ENCODE data around the gene GPR142.
"Not testable (repeated sequence)": the region's sequence is repeated elsewhere in the genome, so short reads cannot be mapped to it uniquely, and the experiment has no call there.

Gene GPR142

DNA sequence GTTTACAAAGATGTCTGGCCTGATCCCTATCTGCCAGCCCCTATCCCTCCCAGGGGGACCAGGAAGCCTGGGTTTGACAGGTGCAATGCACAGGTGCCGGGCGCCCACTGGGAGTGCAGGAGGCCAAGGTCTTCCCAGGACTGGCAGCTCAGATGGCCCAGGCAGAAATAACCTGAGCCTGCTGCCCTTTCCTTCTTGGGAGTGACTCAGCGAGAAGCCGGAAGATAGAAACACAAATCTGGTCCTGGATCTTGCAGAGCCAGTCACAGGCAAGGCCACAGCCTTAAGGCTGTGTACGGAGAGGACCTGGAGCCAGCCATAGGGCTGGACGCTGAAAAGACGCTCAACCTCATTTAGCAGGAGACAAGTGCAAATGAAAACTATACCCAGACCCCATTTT lies 27.7 kb downstream of the GPR142 start:
- DNase-seq: no peak

DNA sequence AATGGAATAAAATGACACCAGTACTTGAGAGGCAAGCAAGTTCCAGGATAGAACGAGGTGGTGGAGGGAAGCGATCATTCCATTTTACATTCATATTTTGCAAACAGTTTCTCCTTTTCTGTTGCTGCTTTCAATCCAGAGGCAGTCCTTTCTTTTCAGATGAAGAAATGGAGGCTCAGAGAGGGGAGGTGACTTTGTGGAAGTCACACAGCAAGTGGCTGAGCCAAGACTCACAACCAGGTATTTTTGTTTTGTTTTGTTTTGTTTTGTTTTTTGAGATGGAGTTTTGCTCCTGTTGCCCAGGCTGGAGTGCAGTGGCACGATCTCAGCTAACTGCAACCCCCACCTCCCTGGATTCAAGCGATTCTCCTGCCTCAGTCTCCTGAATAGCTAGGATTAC lies 29.3 kb downstream of the GPR142 start:
- DNase-seq: no peak

DNA sequence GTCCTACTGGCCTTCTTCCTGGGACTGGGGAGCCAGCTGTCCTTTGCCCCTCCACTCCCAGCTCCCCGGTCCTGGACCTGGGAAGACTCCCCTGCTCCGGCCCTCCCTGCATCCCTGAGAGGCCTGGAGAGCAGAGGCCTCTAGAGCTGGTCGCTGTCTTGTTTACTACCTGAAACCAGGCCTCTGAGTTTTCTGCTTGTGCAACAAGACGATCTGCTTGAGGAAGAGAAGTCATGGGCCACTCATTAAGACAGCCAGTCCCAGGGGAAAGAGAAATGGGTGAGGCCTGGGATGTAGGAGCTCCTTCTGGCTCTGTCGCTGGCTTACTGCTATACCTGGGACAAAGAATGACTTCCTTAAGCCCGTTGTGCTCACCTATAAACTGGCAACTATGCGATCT lies 34.7 kb downstream of the GPR142 start:
- no peak for DNase-seq

DNA sequence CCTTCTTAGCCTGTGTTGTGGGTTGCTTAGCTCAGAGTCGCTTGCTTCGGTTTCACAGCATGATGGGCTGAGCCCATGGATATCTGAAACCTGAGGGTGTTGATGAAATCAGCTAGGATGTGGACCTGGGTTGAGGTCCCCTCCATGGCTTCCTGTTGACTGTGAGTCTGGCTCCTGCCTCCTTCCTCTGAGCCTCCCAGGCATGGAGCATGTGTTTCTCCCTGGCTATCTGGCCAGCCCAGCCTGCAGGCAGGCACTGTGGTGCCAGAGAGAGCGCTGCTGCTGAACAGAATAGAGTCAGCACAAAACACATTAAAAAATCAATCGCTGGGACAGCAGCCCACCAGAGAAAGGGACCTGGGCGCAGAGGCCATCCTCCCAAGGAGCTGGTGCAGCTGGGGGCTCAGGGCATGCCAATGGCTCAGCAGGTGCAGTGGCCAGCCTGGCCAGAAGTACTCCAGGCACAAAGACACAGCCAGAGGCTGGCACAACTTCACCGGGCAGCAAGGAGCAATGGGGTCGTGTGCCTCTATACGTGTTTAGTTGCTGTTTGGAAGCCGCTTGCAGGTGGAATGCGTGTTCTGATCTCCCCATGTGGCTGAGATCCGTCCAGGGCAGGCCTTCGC lies 36.3 kb downstream of the GPR142 start:
- DNase-seq: no peak

DNA sequence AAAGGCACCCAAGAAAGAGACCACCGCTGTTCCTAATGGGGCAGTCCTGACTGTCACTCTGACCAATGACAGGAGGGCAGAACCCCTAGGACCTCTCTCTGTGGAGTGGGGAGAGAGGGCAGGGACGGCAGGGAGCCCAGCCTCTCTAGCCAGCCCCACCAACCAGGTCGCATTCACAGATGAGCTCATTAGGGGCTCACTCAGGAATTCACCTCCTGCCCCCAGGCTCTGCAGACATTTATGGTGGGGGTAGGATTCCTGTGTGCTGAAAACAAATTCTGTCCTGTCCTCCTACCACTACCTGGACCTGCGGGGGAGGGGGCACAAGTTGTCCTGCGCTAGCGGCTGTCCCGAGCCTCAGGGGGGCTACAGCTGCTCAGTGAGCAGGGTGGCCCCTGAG lies 36.9 kb downstream of the GPR142 start:
- no peak for DNase-seq

DNA sequence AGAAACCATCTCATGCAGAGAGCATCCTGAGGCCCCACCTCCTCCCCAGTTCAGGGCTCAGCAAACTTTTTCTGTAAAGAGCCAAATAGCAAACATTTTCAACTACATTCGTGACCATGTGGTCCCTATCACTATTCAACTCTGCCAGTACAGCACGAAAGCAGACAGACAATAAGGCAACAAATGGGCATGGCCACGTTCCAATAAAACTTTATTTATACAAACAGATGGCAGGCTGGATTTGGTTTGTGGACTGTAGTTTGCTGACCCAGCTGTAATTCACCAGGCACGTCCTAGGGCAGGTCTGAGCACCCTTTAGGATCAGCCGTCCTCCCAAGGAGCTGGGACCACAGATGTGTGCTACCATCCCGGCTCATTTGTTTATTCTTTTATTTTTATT lies 37.5 kb downstream of the GPR142 start:
- no peak for DNase-seq

DNA sequence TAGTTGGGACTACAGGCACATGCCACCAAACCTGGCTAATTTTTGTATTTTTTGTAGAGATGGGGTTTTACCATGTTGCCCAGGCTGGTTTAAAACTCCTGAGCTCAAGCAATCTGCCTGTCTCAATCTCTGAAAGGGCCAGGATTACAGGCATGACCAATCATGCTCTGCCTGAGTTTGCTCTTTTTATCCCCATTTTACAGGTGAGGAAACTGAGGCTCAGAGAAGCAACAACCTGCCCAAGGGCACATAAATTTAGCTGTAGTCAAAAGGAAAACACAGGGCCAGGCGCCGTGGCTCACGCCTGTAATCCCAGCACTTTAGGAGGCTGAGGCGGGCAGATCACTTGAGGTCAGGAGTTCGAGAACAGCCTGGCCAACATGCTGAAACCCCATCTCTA lies 38.0 kb downstream of the GPR142 start:
- not testable (repeated sequence) for DNase-seq

DNA sequence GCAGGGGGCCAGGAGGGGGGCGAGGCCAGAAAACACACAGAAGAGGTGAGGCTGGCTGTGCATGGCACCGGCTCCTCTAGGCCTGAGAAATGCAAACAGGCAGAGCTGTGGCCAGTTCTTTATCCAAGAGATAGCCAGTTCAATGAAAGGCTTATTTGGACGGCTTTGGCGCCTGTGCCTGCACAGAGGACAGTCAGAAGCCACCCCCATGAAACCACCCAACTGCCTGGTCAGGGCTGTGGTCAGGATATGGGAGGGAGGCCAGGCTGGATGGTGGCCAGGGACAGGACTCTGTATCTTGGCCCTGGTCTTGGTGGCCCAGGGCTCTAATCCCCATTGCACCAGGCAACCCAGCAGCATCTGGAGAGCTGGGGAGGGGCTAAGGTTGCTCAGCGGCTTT lies 40.1 kb downstream of the GPR142 start:
- no peak for DNase-seq

DNA sequence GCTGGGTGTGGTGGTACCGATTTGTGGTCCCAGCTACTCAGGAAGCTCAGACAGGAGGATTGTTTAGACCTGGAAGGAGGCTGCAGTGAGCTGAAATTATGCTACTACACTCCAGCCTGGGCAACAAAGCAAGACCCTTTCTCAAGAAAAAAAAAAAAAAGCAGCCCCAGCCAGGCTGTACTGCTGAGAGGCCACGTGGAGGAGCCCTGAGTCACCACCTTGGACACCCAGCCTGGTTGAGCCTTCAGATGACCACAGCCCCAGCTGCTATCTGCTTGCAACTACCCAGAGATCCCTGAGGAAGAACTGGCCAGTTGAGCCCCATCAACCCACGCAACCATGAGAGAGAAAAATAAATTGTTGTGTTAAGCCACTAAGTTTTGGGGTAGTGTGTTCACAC lies 41.0 kb downstream of the GPR142 start:
- no peak for DNase-seq

DNA sequence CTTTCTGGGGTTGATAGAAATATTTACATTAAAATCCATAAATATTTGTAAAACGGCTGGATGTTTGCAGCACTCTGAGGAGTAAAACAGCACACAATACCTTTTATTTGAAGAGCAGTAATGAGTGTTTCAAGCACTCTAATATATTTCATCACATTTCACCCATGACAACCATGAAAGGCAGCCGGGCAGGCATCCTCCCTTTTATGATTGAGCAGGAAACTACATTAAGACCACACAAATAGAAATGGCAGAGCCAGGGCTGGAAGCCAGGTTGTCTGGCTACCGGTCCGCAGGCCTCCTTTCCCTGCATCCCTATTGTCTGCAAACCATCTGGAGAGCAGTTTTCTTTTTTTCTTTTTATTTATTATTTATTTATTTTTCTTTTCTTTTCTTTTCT lies 41.5 kb downstream of the GPR142 start:
- no peak for DNase-seq

DNA sequence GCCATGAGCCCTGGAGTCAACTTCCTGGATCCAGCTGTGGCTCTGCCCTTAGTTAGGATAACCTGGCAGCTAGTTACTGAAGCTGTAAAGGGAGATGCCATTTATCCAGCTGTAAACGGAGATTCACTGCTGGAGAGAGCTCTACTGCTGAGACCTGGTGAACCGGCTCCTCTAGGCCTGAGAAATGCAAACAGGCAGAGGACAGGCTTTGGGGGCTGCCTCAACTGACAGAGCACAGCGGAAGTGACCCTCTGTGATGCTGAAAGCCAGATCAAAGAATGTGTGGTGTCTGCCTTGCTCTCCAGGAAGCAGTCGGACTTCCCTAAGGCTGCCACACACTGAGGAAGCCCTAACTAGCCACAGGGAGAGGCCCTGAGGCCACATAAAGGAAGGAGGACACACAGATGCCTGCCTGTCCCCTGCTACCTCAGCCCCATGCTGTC lies 42.7 kb downstream of the GPR142 start:
- DNase-seq: no peak

DNA sequence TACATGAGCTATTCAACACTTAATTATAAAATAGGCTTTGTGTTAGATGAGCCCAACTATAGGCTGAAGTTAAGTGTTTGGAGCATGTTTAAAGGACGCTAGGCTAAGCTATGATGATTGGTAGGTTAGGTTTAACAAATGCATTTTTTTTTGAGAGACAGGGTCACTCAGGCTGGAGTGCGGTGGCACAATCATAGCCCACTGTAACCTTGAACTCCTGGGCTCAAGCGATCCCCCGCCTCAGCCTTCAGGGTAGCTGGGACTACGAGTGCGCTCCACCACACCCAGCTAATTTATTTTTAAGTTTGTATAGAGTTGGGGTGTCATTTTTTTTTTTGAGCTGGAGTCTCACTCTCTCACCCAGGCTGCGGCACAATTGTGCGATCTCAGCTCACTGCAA lies 45.3 kb downstream of the GPR142 start:
- no peak for DNase-seq

DNA sequence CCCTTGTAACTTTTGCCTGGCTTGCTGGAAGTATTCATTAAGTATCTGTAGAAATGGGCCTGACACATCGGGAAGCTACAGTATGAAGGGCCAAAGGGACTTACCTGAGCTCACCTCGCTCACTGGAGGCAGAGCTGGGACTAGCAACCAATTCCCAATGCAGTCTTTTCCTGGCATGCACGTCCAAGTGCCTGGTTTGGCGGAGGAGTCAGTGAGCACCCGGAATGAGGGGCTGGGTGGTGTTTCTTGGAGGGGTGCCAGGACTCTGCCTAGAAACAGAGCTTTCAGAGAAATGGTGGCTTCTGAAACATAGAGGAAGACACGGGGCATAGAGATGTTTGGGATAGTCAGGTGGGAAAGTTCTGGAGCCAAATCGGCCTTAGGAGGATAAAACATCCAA lies 46.2 kb downstream of the GPR142 start:
- DNase-seq: no peak

DNA sequence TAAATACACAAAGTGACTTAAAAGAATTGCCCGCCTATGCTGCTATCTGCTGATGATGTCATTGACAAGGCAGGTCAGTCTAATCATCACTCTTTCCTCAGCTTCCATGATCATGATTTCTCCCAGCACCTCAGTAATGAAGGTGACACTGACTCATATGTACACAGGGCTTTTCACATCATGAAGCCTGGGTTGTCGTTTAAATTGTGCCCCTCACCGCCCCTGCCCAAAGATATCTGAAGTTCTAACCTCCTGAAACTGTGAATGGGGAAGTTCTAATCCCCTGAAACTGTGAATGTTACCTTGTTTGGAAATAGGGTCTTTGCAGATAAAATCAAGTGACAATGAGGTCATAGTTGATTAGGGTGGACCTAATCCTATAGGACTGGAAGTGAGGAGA lies 47.2 kb downstream of the GPR142 start:
- DNase-seq: no peak

DNA sequence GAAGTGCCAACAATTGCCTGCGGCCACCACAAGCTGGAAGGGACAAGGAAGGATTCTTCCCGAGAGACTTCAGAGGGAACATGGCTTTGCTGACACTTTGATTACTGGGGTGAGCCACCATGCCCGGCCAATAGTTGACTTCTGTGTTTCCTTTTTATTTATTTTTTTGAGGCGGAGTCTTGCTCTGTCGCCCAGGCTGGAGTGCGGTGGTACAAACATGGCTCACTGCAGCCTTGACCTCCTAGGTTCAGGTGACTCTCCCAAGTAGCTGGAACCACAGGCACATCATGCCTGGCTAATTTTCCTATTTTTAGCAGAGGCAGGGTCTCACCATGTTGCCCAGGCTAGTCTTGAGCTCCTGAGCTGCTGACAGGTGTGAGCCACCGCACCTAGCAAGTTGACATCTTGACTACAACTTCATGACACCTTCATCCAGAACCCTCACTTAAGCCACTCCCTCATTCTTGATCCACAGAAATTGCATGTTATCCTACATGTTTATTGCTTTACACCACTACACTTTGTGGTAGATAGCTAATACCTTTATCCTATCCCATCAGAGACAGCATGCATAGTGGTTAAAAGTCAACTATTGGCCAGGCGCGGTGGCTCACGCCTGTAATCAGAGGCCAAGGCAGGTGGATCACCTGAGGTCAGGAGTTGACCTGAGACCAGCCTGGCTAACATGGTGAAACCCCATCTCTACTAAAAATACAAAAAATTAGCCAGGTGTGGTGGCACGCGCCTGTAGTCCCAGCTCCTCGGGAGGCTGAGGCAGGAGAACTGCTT lies 48.5 kb downstream of the GPR142 start:
- no peak for DNase-seq

DNA sequence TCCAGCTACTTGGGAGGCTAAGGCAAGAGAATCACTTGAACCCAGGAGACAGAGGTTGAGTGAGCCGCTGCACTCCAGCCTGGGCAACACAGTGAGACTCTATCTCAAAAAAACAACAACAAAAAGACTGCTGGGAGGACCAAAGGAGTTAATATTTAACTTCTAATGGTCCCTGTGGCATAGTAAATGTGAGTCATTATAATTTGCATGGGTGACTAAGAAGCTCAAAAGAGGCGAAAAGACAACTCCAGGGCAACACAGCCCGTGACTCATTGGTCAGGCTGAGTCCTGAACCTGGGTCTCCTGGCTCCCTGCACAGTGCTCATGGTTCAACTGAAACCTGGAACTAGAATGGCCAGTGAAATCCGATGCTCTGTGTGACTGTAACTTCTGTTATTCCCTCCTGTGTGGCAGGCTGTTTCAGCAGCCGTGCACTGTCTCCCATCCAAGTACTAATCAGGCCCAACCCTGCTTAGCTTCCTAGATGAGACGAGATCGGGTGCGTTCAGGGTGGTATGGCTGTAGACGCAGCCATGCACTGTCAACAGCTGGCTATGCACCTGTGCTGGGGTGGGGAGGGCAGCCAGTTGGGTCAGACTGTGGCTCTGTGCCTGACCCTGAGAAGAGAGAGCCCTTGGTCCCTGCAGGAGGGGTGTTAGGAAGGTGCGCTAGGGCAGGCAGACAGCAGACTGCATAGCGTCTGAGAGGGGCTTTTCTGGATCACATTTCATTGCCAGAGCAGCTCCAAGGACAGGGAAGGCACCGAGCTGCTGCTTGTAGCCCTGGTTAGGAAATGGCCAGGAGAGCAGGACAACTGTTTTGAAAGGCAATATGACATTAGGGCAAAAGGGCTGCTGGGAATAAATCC lies 50.1 kb downstream of the GPR142 start:
- no peak for DNase-seq

DNA sequence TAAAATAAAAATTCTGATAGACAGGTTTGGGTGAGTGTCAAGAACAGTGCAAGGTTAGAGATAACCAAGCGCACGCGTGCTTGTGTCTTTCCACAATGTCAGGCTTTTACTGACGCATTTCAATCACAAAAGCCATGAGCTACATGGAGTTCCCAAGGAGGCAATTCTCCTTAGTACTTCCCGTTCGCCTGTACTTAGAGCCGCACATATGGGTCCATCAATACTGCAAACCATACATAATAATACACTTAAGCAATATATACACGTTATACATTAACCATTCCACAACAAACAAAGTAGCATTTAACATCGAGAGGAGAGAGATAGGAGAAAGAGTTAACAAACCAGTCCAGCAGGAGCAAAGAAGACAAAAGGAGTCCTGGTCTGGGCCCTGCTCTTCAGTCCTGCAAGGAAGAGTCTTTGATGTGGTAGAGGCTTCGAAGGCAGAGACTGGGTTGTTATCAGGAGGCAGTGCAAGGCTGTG lies 52.7 kb downstream of the GPR142 start:
- DNase-seq: no peak
